Brain pericyte (primary cell): Measurements from ENCODE around the gene MBD6.
A peak's percentile ranks its signal among the peaks of the same experiment; 100 is the strongest.

Experiments used
- DNase-seq: peaks from one replicate; pipeline ENCODE4 v3.0.0-alpha.2; 2012; ENCODE audit warnings: low read depth, low spot score

The MBD6 gene

GRCh38 chr12:57522011-57522886, at the start of gene MBD6:
Gene MBD6, plus strand, starts transcription at chr12:57522824. Its CDS starts 1,480 bp downstream, at chr12:57524304.
- peak; percentile 50 for DNase-seq

- no peak for DNase-seq
Observed at GRCh38 chr12:57473392-57473791, 49.2 kb upstream of the MBD6 start.

GRCh38 chr12:57473886-57474285, 48.7 kb upstream of the MBD6 start:
- DNase-seq = no peak

- DNase-seq = no peak
Observed at GRCh38 chr12:57474430-57474829, 48.2 kb upstream of the MBD6 start.

GRCh38 chr12:57474862-57475261, 47.8 kb upstream of the MBD6 start:
- DNase-seq = no peak

- DNase-seq = no peak
Observed at GRCh38 chr12:57475271-57476161, 47.1 kb upstream of the MBD6 start.

GRCh38 chr12:57476162-57476992, 46.2 kb upstream of the MBD6 start:
- no peak for DNase-seq

GRCh38 chr12:57476993-57477709, 45.5 kb upstream of the MBD6 start:
- DNase-seq = no peak

GRCh38 chr12:57477710-57478681, 44.6 kb upstream of the MBD6 start:
- no peak for DNase-seq

- no peak for DNase-seq
Observed at GRCh38 chr12:57479043-57479375, 43.6 kb upstream of the MBD6 start.

GRCh38 chr12:57479376-57480115, 43.1 kb upstream of the MBD6 start, which contains the start of gene ARHGAP9:
Gene ARHGAP9, minus strand, starts transcription at chr12:57479866. Its CDS starts 460 bp downstream, at chr12:57479406.
- no peak for DNase-seq

GRCh38 chr12:57481671-57482070, 41.0 kb upstream of the MBD6 start:
- DNase-seq = no peak

- no peak for DNase-seq
Observed at GRCh38 chr12:57483466-57483865, 39.2 kb upstream of the MBD6 start.

- no peak for DNase-seq
Observed at GRCh38 chr12:57485695-57486094, 36.9 kb upstream of the MBD6 start.

- no peak for DNase-seq
Observed at GRCh38 chr12:57487055-57487596, 35.5 kb upstream of the MBD6 start.

- peak; percentile 81 for DNase-seq
Observed at GRCh38 chr12:57487597-57488401, 34.8 kb upstream of the MBD6 start, which contains the start of gene MARS1. Gene MARS1, plus strand, starts transcription at chr12:57488068. Its CDS starts 23 bp downstream, at chr12:57488091.

- DNase-seq = no peak
Observed at GRCh38 chr12:57488402-57489156, 34.0 kb upstream of the MBD6 start.
